ENCODE measurements around the gene MSL3B.

The MSL3B gene

GRCh38 chr2:233832869-233833311 is 35.3 kb downstream of the MSL3B start:
- DNase-seq (ENCODE audit: low spot score): peak; percentile 86

- DNase-seq (ENCODE audit: low spot score): no peak
Measured at GRCh38 chr2:233832414-233832813, 35.8 kb downstream of the MSL3B start.

GRCh38 chr2:233831861-233832260 is 36.3 kb downstream of the MSL3B start:
- no peak for DNase-seq (ENCODE audit: low spot score)

- DNase-seq (ENCODE audit: low spot score): no peak
Measured at GRCh38 chr2:233831011-233831721, 37.0 kb downstream of the MSL3B start.

GRCh38 chr2:233830111-233830802 is 37.9 kb downstream of the MSL3B start:
- no peak for DNase-seq (ENCODE audit: low spot score)

GRCh38 chr2:233829193-233830110 is 38.7 kb downstream of the MSL3B start:
- no peak for DNase-seq (ENCODE audit: low spot score)

- DNase-seq (ENCODE audit: low spot score): no peak
Measured at GRCh38 chr2:233828546-233829192, 39.5 kb downstream of the MSL3B start.

GRCh38 chr2:233824373-233824772 is 43.8 kb downstream of the MSL3B start:
- DNase-seq (ENCODE audit: low spot score): no peak

GRCh38 chr2:233823731-233824121 is 44.5 kb downstream of the MSL3B start:
- no peak for DNase-seq (ENCODE audit: low spot score)

GRCh38 chr2:233822781-233823730 is 45.1 kb downstream of the MSL3B start:
- DNase-seq (ENCODE audit: low spot score): no peak

- no peak for DNase-seq (ENCODE audit: low spot score)
Measured at GRCh38 chr2:233822101-233822771, 46.0 kb downstream of the MSL3B start.

- no peak for DNase-seq (ENCODE audit: low spot score)
Measured at GRCh38 chr2:233821709-233822100, 46.5 kb downstream of the MSL3B start.

GRCh38 chr2:233821196-233821595 is 47.0 kb downstream of the MSL3B start:
- no peak for DNase-seq (ENCODE audit: low spot score)

- no peak for DNase-seq (ENCODE audit: low spot score)
Measured at GRCh38 chr2:233820774-233821105, 47.4 kb downstream of the MSL3B start.

GRCh38 chr2:233819884-233820773 is 48.1 kb downstream of the MSL3B start:
- DNase-seq (ENCODE audit: low spot score): no peak

- no peak for DNase-seq (ENCODE audit: low spot score)
Measured at GRCh38 chr2:233818639-233819621, 49.3 kb downstream of the MSL3B start.

GRCh38 chr2:233817995-233818638 is 50.1 kb downstream of the MSL3B start:
- DNase-seq (ENCODE audit: low spot score): no peak
